H9 (cell line): ENCODE measurements around the gene PCDH9. TPM values are rescaled to one million over a fixed set of nuclear protein-coding genes. Genes with fewer than 3 reads are reported as not detected.

ENCODE experiments used
- DNase-seq: peaks from one replicate; pipeline ENCODE4 v3.0.0-alpha.2; 2017
- H2AFZ ChIP-seq: one replicate; pipeline ENCODE4 v1.6.1; 2013; ENCODE audit warnings: mild to moderate bottlenecking, low read length, control low read depth, moderate library complexity
- H2AK5ac ChIP-seq: 2 replicates; pipeline ENCODE4 v1.6.1; 2013; ENCODE audit warnings: low read length, control low read depth, mixed read lengths; ENCODE audit not compliant: insufficient read length
- H2BK120ac ChIP-seq: one replicate; pipeline ENCODE4 v1.6.1; 2013; ENCODE audit warnings: low read depth, mild to moderate bottlenecking, low read length, control low read depth, inconsistent platforms; ENCODE audit not compliant: poor library complexity, severe bottlenecking
- H2BK12ac ChIP-seq: 2 replicates; pipeline ENCODE4 v1.6.1; 2013; ENCODE audit warnings: low read length, control low read depth, mixed read lengths, low read depth; ENCODE audit not compliant: insufficient read length
- H2BK15ac ChIP-seq: 2 replicates; pipeline ENCODE4 v1.6.1; 2013; ENCODE audit warnings: low read depth, low read length, control low read depth
- H2BK20ac ChIP-seq: one replicate; pipeline ENCODE4 v1.6.1; 2013; ENCODE audit warnings: low read depth, mild to moderate bottlenecking, low read length, control low read depth, inconsistent platforms; ENCODE audit not compliant: poor library complexity, severe bottlenecking
- H2BK5ac ChIP-seq: 2 replicates; pipeline ENCODE4 v1.6.1; 2013; ENCODE audit warnings: low read length, control low read depth, mixed read lengths; ENCODE audit not compliant: insufficient read length
- H3K14ac ChIP-seq: 2 replicates; pipeline ENCODE4 v1.6.1; 2013; ENCODE audit warnings: low read length, control low read depth; ENCODE audit not compliant: insufficient read depth
- H3K18ac ChIP-seq: 2 replicates; pipeline ENCODE4 v1.6.1; 2013; ENCODE audit warnings: low read depth, mild to moderate bottlenecking, mixed read lengths, low read length, control low read depth; ENCODE audit not compliant: insufficient read length
- H3K23ac ChIP-seq: 2 replicates; pipeline ENCODE4 v1.6.1; 2013; ENCODE audit warnings: low read length, control low read depth, mixed read lengths, low read depth; ENCODE audit not compliant: insufficient read length
- H3K23me2 ChIP-seq: 2 replicates; pipeline ENCODE4 v1.6.1; 2013; ENCODE audit warnings: low read depth, mild to moderate bottlenecking, mixed read lengths, low read length, control low read depth; ENCODE audit not compliant: insufficient read length, poor library complexity, severe bottlenecking
- H3K27ac ChIP-seq: 2 replicates; pipeline ENCODE4 v1.5.1; 2013; ENCODE audit warnings: low read length, control low read depth, mixed read lengths, low read depth; ENCODE audit not compliant: insufficient read length
- H3K27me3 ChIP-seq: 2 replicates; pipeline ENCODE4 v1.6.1; 2013; ENCODE audit warnings: low read length, control low read depth, inconsistent platforms; ENCODE audit not compliant: insufficient read depth
- H3K4ac ChIP-seq: 2 replicates; pipeline ENCODE4 v1.6.1; 2013; ENCODE audit warnings: low read depth, mild to moderate bottlenecking, control low read depth, inconsistent platforms, low read length, moderate library complexity
- H3K4me1 ChIP-seq: 2 replicates; pipeline ENCODE4 v1.6.1; 2013; ENCODE audit warnings: low read length, control low read depth, inconsistent platforms; ENCODE audit not compliant: insufficient read depth
- H3K4me2 ChIP-seq: 2 replicates; pipeline ENCODE4 v1.6.1; 2013; ENCODE audit warnings: low read length, control low read depth, mixed read lengths; ENCODE audit not compliant: insufficient read length, insufficient read depth
- H3K56ac ChIP-seq: 2 replicates; pipeline ENCODE4 v1.6.1; 2013; ENCODE audit warnings: low read depth, mild to moderate bottlenecking, mixed read lengths, low read length, control low read depth; ENCODE audit not compliant: insufficient read length
- H3K79me1 ChIP-seq: 2 replicates; pipeline ENCODE4 v1.6.1; 2013; ENCODE audit warnings: low read depth, mild to moderate bottlenecking, moderate library complexity, low read length, control low read depth, inconsistent platforms; ENCODE audit not compliant: insufficient read depth, poor library complexity, severe bottlenecking
- H3K79me2 ChIP-seq: 2 replicates; pipeline ENCODE4 v1.6.1; 2013; ENCODE audit warnings: low read length, control low read depth, inconsistent platforms; ENCODE audit not compliant: insufficient read depth
- H3K9ac ChIP-seq: 2 replicates; pipeline ENCODE4 v1.6.1; 2013; ENCODE audit warnings: low read length, control low read depth, mixed read lengths; ENCODE audit not compliant: insufficient read length; ENCODE audit errors: extremely low read depth
- H3K9me3 ChIP-seq: one replicate; pipeline ENCODE4 v1.6.1; 2013; ENCODE audit warnings: low read depth, low read length, inconsistent platforms; ENCODE audit not compliant: control insufficient read depth
- H3T11ph ChIP-seq: one replicate; pipeline ENCODE4 v1.6.1; 2013; ENCODE audit warnings: mild to moderate bottlenecking, low read length, control low read depth, inconsistent platforms
- H4K20me1 ChIP-seq: one replicate; pipeline ENCODE4 v1.6.1; 2013; ENCODE audit not compliant: control insufficient read depth, insufficient read length, insufficient read depth
- H4K5ac ChIP-seq: 2 replicates; pipeline ENCODE4 v1.6.1; 2013; ENCODE audit warnings: low read depth, mild to moderate bottlenecking, mixed read lengths, low read length, control low read depth; ENCODE audit not compliant: insufficient read length
- H4K8ac ChIP-seq: replicated peaks from 2 replicates; pipeline ENCODE4 v1.6.1; 2013; ENCODE audit warnings: low read length, control low read depth, mixed read lengths, low read depth; ENCODE audit not compliant: insufficient read length
- H4K91ac ChIP-seq: 2 replicates; pipeline ENCODE4 v1.6.1; 2013; ENCODE audit warnings: low read depth, mild to moderate bottlenecking, moderate library complexity, mixed read lengths, low read length, control low read depth; ENCODE audit not compliant: insufficient read length
- H3K27ac Mint-ChIP-seq, 3 experiments: 2 replicates in 2 of 3; 3 replicates in 1 of 3; pipeline ENCODE4 v1.8.0; 2020 to 2021; ENCODE audit warnings: mixed read lengths in 3 of 3, mild to moderate bottlenecking in 1 of 3, moderate library complexity in 1 of 3
- H3K27me3 Mint-ChIP-seq: 2 replicates; pipeline ENCODE4 v1.8.0; 2021; ENCODE audit warnings: low read depth, mild to moderate bottlenecking, moderate library complexity, mixed read lengths
- H3K36me3 Mint-ChIP-seq, 3 experiments: 2 replicates in 2 of 3; 3 replicates in 1 of 3; pipeline ENCODE4 v1.8.0; 2020 to 2021; ENCODE audit warnings: low read depth in 3 of 3, mixed read lengths in 3 of 3; ENCODE audit not compliant: insufficient read depth in 1 of 3
- H3K4me1 Mint-ChIP-seq, 2 experiments: 2 replicates each; pipeline ENCODE4 v1.8.0; 2020; ENCODE audit warnings: mixed read lengths in 2 of 2
- H3K4me3 Mint-ChIP-seq, 2 experiments: 2 replicates in 1 of 2; 3 replicates in 1 of 2; pipeline ENCODE4 v1.8.0; 2020 to 2021; ENCODE audit warnings: mild to moderate bottlenecking in 2 of 2, mixed read lengths in 2 of 2, moderate library complexity in 1 of 2
- H3K9me3 Mint-ChIP-seq, 2 experiments: 2 replicates in 1 of 2; 3 replicates in 1 of 2; pipeline ENCODE4 v1.8.0; 2020; ENCODE audit warnings: mild to moderate bottlenecking in 2 of 2, mixed read lengths in 2 of 2, moderate library complexity in 1 of 2
- WGBS: extraction: QIAGEN DNeasy Blood & Tissue Kit; methylation state at CpG from one replicate; pipeline ENCODE4 v1.1.7; 2013; ENCODE audit warnings: missing lambda C conversion rate, low lambda C conversion rate, mixed read lengths; ENCODE audit not compliant: insufficient read length; ENCODE audit errors: extremely low coverage; 5-methylcytosine and 5-hydroxymethylcytosine counted together
- total RNA-seq: library from RNA; stranded (reverse); gene quantifications from 2 replicates; pipeline ENCODE4 v1.2.1, GENCODE V29; 2021
- TF ChIP-seq, protein P1 (sequence below): fragments of 200-600 bp; sonication (generic); conservative IDR thresholded peaks from 3 replicates; pipeline ENCODE4 v1.8.0; 2021; ENCODE audit warnings: antibody characterized with exemption, mild to moderate bottlenecking

The PCDH9 gene
- total RNA-seq, 1 experiment from 2014 or later: 0.11 TPM

DNA sequence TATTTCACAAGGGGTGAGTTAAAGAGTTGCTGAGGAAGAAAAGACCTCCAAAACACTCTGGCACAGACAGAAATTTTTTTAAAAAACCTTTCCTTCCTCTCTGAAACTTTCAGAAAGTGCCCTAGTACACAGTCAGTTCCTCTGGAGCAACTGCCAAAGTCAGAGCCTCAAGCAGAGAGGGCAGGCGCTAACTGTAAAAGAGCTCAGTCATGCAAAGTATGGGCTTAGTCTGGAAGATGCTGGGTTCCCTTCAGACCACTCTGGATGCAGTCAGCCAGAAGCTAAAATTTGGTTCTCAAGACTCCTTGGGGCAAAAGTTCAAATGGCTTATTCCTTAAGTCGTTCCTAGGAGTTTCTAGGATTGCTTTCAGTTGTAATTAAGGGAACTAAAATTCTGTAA lies 671.6 kb downstream of the PCDH9 start:
- Histone ChIP-seq H3K23me2 (no peaks in the 10 kb centered on the region), H3K27me3 (no peaks in the 10 kb centered on the region), H3K27ac (no peak overlapping the region), H4K8ac (no peak overlapping the region), H3K4me1 (no peaks in the 10 kb centered on the region; the same call in 1 of the 2 replicates), H3K4ac (no peak overlapping the region), H2BK15ac (no peak overlapping the region), H3T11ph (no peak overlapping the region), H3K79me2 (no peaks in the 10 kb centered on the region), H2BK20ac (no peak overlapping the region), H2BK120ac (no peak overlapping the region), H2BK12ac (no peak overlapping the region), H2AFZ (no peak overlapping the region), H3K23ac (no peak overlapping the region), H3K9me3 (no peaks in the 10 kb centered on the region), H2AK5ac (no peak overlapping the region), H4K20me1 (no peaks in the 10 kb centered on the region), H3K9ac (no peak overlapping the region), H3K4me2 (no peak overlapping the region), H3K14ac (no peak overlapping the region), H4K5ac (no peak overlapping the region), H4K91ac (no peak overlapping the region), H3K56ac (no peak overlapping the region), H3K79me1 (no peaks in the 10 kb centered on the region), H2BK5ac (no peak overlapping the region), H3K18ac (no peak overlapping the region)
- TF ChIP-seq, protein P1, sequence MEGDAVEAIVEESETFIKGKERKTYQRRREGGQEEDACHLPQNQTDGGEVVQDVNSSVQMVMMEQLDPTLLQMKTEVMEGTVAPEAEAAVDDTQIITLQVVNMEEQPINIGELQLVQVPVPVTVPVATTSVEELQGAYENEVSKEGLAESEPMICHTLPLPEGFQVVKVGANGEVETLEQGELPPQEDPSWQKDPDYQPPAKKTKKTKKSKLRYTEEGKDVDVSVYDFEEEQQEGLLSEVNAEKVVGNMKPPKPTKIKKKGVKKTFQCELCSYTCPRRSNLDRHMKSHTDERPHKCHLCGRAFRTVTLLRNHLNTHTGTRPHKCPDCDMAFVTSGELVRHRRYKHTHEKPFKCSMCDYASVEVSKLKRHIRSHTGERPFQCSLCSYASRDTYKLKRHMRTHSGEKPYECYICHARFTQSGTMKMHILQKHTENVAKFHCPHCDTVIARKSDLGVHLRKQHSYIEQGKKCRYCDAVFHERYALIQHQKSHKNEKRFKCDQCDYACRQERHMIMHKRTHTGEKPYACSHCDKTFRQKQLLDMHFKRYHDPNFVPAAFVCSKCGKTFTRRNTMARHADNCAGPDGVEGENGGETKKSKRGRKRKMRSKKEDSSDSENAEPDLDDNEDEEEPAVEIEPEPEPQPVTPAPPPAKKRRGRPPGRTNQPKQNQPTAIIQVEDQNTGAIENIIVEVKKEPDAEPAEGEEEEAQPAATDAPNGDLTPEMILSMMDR: no peak
- no peak for DNase-seq
- H3K4me1 Mint-ChIP-seq: peaks cover 5 to 14% of the 10 kb centered on the region in 2 experiments; a peak in 2 of 4 replicates
- peaks cover 6 to 15% (median 8%) of the 10 kb centered on the region in 3 experiments; a peak in 4 of 7 replicates for H3K36me3 Mint-ChIP-seq
- no peak overlapping the region for H3K4me3 Mint-ChIP-seq
- no peaks in the 10 kb centered on the region for H3K27me3 Mint-ChIP-seq
- H3K9me3 Mint-ChIP-seq: peaks cover 8 to 10% of the 10 kb centered on the region in 2 experiments
- no CpG with 5 or more reads among the region's 2 CpGs for WGBS
- 0 out of 7 replicates have a peak overlapping the region, but pooled peaks of 1 of the 3 experiments have one; percentile 17 for H3K27ac Mint-ChIP-seq
